ENCODE measurements around the gene MVD. TPM values are rescaled to one million over a fixed set of nuclear protein-coding genes. Genes with fewer than 3 reads are reported as not detected.

MVD gene
- polyA plus RNA-seq, 4 donors, result 24.9 to 41.0 (median 37.7) TPM

DNA sequence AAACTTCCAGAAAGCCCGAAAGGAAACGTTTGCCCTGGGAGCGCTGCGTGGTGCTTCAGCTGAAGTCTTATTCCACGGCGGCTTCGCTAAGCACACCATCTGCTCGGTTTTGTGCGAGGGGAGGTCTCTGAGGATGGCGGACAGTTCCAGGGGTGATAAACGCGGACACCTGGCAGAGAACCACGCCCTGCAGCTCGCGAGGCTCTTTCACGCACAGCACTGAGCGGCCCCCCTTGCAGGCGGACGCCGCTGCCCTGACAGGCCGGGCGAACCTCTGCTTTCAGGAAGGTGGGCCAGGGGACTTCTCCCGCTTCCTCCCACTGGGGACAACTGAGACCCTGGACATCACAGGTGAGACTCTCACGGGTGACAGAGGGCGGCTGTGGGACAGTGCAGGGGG lies 3.7 kb downstream of the MVD start:
- DNase-seq (ENCODE audit: low read depth in 4 of 4, low spot score in 2 of 4), result no peak

- DNase-seq (ENCODE audit: low read depth in 4 of 4, low spot score in 2 of 4), result no peak
These were observed 4.2 kb downstream of the MVD start for GRCh38 chr16:88658714-88659113.

GRCh38 chr16:88657371-88657770 lies 5.5 kb downstream of the MVD start:
- no peak for DNase-seq (ENCODE audit: low read depth in 4 of 4, low spot score in 2 of 4)

DNA sequence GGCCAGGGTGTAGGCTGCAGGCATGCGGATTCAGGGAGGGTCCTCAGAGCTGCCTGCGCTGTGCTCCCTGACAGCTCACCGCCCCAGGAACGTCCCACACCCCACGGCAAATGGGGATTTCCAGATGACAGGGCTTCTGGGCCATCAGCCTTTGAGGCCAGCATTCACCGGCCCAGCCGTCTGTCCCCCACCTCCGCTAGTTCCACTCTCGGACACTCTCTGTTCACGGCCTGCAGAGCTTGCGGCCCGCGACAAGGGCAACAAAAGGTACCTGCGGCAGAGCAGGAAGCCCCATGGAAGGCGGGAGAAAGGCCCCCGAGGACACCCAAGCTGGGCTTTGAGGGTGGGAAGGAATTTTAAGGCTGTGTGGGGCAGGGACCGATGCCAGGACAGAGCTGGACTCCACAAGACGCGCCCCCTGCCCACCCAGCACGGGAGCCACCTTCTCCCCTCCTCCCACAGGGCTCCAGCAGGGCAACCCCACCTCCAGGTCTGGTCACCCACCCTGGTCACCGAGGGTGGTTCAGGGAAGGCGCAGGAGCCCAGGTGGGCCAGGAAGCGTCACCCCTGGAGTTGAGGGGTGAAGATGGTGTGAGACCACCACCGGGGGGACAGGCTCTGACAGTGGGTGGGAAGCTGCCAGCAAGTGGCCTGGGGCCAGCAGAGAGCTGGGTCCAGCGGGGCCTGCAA lies 6.5 kb downstream of the MVD start:
- DNase-seq (ENCODE audit: low read depth in 4 of 4, low spot score in 2 of 4), result no peak

DNA sequence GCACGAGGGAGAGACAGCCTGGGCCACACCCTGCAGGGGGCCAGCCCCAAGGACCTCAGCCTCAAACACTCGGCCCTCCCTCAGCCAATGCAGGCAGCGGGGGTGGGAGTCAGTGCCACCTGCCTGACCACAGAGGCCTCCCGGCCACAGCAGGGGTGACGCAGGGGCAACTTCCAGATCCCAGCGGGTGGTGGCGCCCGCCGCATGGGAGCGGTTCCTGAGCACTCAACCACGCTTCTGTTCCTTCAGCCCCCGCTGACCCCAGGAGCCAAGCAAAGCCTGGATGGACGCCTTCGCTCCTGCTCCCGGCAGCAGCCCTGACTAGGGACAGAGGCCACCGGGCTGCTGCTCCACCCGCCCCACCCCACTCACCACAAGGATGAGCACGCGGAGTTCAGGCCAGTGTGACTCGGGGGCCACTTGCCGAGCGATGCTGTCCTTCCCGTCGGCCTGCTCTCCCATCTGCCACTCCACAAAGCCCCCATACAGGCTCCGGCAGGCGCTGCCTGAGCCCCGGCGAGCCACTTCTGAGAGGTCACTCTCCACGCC lies 7.1 kb downstream of the MVD start:
- no peak for DNase-seq (ENCODE audit: low read depth in 4 of 4, low spot score in 2 of 4)

GRCh38 chr16:88655053-88655732 lies 7.7 kb downstream of the MVD start:
- DNase-seq (ENCODE audit: low read depth in 4 of 4, low spot score in 2 of 4), result no peak

DNA sequence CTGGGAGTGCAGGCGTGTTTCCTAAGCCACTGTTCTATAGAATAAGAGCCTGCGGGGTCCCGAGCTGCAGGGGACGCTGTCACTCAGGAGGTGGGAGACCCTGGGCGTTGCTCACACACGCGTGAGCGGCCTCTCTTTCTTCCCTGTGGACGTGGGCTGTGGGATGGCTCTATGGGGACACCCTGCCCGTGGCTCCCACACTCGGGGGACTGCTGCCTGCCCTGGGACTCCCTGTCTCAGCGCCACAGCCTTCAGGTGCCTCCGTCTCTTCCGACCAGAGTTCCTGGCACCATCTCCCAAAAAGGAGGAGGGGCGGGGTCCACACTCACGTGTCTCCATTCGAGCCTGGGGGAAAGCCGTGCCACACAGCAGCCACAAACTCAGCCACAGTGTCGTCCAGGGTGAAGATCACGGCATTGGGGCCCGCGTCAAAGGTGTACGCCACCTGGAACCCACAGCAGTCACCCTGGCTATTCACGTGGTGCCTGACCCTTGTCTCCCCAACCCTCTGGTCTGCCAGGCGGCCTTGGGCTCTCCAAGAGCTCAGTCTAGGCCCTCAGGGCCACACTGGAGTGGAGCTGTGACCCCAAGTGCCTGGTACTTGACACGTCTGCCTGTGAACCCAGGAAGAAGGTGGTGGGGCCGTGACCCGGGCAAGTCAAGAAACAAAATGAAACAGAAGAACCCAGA lies 8.4 kb downstream of the MVD start:
- DNase-seq (ENCODE audit: low read depth in 4 of 4, low spot score in 2 of 4), result no peak

GRCh38 chr16:88653596-88654362 lies 9.1 kb downstream of the MVD start:
- no peak for DNase-seq (ENCODE audit: low read depth in 4 of 4, low spot score in 2 of 4)

GRCh38 chr16:88653101-88653500 lies 9.8 kb downstream of the MVD start:
- no peak for DNase-seq (ENCODE audit: low read depth in 4 of 4, low spot score in 2 of 4)

- DNase-seq (ENCODE audit: low read depth in 4 of 4, low spot score in 2 of 4), result no peak
These were observed 10.2 kb downstream of the MVD start for GRCh38 chr16:88652762-88653063.

DNA sequence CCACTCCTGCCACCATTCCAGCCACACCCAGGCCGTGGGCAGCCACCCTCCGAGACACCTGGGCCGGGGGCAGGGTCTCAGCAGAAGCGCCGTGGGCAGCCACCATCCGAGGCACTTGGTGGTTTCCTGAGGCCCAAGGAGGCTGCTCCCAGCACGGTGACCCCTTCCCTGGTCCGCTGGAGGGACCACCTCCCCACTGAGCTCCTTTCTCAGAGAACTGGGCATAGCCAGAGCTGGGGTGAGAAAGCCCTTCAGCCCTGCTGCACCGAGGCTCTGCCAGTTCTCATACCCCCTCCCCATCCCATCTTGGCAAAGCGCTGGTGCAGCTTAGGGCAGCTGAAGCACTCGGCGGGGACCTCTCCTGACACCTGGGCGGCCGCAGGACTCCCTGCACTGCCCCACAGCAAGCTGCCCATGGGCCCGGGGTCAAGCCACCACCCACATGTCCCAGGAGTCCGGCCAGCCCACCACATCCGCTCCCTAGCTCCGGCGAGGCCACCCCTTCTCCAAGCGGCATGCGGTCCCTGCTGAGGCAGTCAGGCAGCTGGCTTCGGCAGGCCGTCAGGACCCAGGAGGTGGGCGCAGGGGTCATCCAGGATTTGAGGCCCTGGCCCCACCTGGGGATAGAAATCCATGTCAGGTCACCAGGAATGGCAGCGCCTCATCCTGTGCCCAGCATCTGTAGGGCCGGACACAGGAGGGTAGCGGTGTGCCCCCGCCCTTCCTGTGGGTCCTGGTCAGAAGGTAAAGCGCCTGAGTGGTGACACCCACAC lies 10.7 kb downstream of the MVD start:
- DNase-seq (ENCODE audit: low read depth in 4 of 4, low spot score in 2 of 4), result no peak

DNA sequence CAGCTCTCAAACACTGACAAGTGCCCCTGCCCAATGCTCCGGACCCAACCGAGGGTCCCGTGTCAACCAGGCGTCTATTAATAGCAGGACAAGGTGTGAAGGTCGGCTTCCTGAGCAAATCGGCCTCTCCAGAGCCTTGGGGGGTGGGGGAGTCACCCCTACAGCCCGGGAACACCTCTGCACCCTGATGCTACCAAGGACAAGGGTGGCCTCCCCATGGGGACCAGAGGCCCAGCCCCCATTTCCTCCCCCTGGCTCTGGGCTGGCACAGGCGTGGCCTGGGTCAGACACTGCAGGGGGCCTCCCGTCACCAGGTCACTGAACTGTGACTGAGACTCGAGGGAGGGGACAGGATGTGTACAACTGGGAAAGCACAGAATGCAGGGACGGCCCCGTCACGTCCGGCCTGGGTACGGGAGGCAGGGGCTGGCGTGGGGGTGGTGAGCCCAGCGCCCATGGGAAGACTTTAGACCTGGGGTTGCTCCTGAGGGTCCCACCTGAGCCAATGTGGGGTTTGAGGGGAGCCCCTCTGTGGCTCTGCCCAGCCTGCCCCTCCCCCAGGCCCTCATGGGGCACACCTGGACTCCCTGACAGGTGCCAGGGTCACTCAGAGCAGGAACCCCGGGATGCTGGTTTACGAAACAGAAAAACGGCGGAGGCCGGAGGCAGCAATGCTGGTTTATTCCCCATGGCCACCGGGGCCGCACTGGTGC lies 11.5 kb downstream of the MVD start:
- DNase-seq (ENCODE audit: low read depth in 4 of 4, low spot score in 2 of 4), result peak in 1 of 4 donors; percentile 72

- no peak for DNase-seq (ENCODE audit: low read depth in 4 of 4, low spot score in 2 of 4)
These were observed 12.1 kb downstream of the MVD start, which contains the start of gene CYBA for GRCh38 chr16:88650749-88651275. CYBA (minus strand) TSS chr16:88651053; CDS start chr16:88651013, 40 bp downstream.

DNA sequence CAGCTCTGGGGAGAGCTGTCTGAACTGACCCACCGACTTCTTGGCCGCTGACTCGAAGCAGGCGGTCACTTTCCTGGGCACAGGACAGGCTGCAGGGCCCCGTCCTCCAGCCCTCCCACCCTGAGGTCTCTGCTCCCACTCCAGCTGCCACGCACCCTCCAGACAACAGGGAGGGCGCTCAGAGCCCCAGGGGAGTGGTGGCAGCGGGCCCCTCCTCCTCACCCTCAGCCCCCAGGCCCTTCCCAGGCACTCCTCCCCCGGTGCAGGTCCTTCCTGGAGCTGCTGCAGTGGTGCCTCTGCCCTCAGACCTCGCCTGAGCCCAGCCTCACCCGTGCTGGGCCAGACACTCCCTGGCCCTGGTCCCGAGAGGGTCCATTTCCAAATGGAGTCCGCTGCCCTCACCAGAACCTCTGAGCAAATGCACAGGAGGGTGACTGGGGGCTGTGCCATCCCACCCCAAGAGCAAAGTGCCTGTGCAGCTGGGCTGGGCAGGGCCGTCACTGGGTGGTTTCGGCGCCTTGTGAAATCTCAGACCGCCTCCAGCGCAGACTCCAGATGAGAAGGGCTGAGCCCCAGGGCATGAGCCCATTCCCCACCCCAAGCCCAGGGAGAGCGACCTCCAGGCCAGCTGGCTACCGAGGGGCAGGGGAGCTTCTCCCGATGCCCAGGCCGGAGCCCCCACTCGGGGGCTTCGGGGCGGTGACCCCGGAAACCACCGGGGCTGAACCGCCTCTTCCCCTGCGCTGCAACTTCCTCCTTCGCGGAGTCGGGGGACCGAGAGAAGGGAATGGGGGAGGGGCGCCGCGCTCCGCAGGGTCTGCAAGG lies 12.8 kb downstream of the MVD start:
- DNase-seq (ENCODE audit: low read depth in 4 of 4, low spot score in 2 of 4), result no peak

DNA sequence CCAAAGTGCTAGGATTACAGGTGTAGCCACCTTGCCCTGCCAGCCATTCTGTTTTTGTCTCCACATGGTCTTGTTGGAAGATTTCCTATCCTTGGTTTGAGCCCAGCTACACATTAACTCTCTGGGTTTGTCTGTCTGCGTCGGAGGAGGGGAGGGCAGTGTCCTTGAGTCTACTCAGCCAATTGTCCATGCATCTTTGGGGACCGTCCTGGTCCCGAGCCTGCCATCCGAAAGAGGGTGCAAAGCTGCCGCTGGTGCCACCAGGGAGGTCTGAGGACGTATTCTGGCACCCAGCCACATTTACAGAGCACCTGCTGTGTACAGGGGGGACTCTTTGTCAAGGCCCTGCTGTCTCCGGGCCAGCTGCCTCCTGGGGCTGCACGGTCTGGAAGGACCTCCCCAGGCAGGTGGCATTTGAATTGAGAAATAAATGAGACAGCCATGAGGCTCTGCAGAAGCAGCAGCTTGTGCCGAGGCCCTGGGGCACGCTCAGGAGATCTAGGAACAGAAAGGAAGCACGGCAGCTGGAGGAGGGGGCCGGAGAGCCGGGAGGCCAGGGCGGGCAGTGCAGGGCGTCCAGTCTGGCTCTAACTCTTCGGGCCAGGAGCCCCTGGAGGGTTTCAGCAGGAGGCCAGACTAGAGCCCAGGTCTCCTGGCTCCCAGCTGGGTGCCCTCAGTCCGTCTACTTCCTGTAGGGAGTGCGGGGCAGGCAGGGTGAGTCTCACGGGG lies 13.5 kb downstream of the MVD start:
- DNase-seq (ENCODE audit: low read depth in 4 of 4, low spot score in 2 of 4), result no peak

DNA sequence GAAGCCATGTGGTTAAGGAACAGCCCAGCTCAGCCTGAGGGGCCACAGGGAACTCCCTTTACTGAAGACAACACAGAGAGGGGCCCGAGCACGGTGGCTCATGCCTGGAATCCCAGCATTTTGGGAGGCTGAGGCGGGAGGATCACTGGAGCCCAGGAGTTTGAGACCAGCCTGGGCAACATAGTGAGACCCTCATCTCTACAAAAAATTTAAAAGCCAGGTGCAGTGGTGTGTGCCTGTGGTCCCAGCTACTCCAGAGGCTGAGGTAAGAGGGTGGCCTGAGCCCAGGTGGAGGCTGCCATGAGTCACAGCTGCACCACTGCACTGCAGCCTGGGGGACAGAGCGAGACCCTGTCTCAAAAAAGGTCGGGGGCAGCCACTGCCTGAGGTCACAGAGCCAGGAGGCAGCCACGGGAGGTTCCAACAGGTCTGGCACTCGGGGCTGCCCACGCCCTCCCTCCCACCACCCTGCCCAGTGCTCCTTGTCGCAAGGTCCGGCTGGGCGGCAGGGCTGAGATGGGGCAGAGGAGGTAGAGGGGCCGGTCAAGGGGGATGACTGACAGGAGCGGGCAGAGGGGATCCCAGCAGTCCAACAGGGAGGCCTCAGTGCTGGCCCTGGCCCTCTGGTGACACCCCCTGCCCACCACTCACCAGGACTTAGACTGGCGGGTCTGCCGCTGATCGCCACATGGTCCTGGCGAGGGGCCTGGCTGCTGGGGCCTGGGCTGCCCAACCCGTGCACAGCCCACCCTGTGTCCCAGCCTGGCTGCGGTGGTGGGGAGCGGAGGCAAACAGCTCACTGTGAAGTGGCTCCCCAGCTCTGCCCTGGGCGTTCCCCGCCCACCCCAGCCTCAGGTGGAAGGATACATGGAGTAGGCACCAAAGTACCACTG lies 15.5 kb downstream of the MVD start:
- no peak for DNase-seq (ENCODE audit: low read depth in 4 of 4, low spot score in 2 of 4)
